ENCODE data around the gene PNPLA8.

Gene PNPLA8

DNA sequence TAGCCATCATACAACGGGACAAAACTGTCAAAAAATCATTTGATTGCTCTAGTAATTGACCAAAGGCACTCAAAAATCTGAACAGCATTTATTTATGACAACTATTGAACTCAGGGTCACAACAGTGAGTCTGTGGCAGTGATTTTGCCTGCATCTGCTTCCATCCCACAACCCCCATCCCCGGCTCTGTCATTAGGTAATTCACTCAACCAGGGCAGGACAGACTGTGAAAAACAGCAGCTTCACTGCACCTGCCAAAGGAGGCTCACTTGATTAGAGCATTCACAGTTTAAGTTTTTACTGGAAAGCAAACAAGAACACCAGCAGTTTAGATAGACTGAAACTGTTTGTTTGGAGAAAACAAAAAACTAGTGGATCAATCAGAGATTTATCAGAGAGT lies 91.9 kb downstream of the PNPLA8 start:
- DNase-seq: no peak

GRCh38 chr7:108431099-108431498 lies 94.8 kb downstream of the PNPLA8 start:
- no peak for DNase-seq

DNA sequence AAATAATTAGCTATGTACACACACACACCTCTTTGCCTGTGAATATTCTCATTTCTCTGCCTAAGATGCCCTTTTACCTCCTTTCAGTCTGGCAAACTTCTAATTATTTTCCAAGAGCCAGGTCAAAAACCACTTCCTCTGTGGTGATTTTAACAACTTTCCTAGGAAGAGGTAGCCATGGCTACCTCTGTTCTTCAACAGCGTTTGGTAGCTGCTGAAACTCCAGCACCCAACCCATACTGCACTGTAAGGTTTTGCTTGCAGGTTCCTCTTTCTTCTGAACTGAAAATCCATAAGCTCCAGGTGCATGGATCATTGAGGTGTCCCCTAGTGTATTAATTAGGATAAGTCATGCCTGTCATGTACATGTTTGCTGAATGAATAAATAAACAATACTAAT lies 95.3 kb downstream of the PNPLA8 start:
- no peak for DNase-seq

DNA sequence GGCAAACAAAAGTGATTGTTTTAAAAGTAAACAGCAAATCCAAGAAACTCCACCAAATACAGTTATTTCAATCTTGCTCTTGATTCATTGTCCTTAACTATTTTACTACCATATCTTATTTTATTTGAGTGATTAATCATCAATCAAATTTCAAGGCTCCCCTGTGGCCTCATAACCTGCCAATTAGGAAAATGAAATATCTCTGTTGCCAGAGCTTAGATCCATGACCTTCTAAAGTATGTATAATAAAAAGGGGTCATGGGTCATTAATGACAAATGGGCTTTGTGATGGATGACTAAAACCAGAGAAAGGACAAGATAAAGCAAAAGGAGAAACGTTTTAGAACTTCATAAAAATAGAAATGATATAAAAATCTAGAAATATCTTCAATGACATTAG lies 98.2 kb downstream of the PNPLA8 start:
- no peak for DNase-seq

GRCh38 chr7:108425714-108426275 lies 100.1 kb downstream of the PNPLA8 start:
- DNase-seq: no peak

- no peak for DNase-seq
These were observed 101.9 kb downstream of the PNPLA8 start for GRCh38 chr7:108424013-108424412.

DNA sequence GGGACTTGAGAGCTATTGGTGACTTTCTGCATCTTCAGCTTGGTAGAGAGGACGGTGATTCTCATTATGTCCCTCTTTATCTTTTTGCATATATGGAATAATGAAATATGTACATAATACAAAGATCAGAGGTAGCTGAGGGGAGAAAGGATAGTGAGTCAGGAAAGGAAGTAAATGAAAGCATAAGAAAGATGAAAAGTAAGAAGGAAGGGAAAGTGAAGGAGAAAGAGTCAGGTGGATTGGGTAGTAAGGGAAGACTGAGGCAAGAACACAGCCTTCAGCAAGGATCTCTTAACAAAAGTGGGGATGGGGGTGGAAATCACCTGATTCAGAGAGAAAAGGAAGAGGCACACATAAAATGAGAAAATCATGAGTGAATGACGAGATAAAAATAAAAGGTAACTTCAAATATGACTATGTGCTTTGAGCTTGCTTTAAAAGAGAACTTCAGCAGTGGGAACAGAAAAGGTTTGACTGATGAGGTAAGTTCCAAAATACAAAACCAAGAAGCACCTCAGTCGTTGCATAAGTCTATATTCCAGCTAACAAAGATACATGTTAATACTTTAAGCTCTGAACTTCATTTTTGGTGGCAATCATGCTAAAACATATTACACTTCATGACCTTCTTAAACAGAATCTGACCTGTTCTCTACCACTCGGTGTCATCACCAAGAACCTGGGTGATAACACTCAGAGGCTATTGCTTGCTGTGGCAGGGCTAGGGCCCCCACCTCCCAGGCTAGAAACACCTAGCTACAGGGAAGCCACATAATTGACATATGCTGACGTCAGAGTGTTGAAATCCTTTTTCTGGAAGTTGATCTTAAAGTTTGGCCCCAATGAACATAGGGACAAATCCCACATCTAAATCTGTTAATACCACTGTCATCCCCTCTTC lies 102.6 kb downstream of the PNPLA8 start:
- no peak for DNase-seq

- no peak for DNase-seq
These were observed 104.1 kb downstream of the PNPLA8 start for GRCh38 chr7:108421720-108422331.

Data from activated CD4-positive, alpha-beta T cell treated with anti-CD3 and anti-CD28 coated beads for 48 hours (primary cell).